K562 (cell line): ENCODE measurements around the gene MDH2. TPM values are rescaled to one million over a fixed set of nuclear protein-coding genes. Genes with fewer than 3 reads are reported as not detected.

Source experiments
- ARID4B ChIP-seq: sonication (generic); formaldehyde crosslinking; IDR thresholded peaks from 2 replicates; pipeline ENCODE4 v1.8.0; 2022; ENCODE audit warnings: mild to moderate bottlenecking, missing genetic modification reagents
- HSF4 ChIP-seq: fragments of 250-450 bp; sonication (Bioruptor Pico); IDR thresholded peaks from 2 replicates; pipeline ENCODE4 v2.1.2; 2022; ENCODE audit warnings: mild to moderate bottlenecking, moderate library complexity, borderline replicate concordance
- KLF6 ChIP-seq: fragments of 250-450 bp; sonication (Bioruptor Pico); IDR thresholded peaks from 2 replicates; pipeline ENCODE4 v1.4.0; 2020; ENCODE audit warnings: mild to moderate bottlenecking, moderate library complexity, borderline replicate concordance
- MAZ ChIP-seq, 2 experiments: fragments of 450-650 bp in 1 of 2; sonication (generic) in 1 of 2; formaldehyde crosslinking; IDR thresholded peaks in 1 of 2; conservative IDR thresholded peaks in 1 of 2; 2 replicates each; pipeline versions ENCODE4 v1.4.0 to v1.5.0; 2020; ENCODE audit warnings: mild to moderate bottlenecking in 1 of 2, missing genetic modification reagents in 1 of 2
- POLR2AphosphoS5 ChIP-seq: IDR thresholded peaks from 2 replicates; pipeline ENCODE4 v1.6.1; 2011; ENCODE audit warnings: mild to moderate bottlenecking, low read depth, low read length, moderate library complexity; ENCODE audit not compliant: control insufficient read depth, insufficient read depth
- RBFOX2 ChIP-seq: fragments of 200-400 bp; formaldehyde crosslinking; IDR thresholded peaks from 2 replicates; pipeline ENCODE4 v1.6.1; 2017; ENCODE audit warnings: low read depth, mild to moderate bottlenecking, low read length, moderate library complexity
- RFX7 ChIP-seq: fragments of 250-450 bp; sonication (Bioruptor Pico); IDR thresholded peaks from 2 replicates; pipeline ENCODE4 v1.5.1; 2021; ENCODE audit warnings: mild to moderate bottlenecking
- TCFL5 ChIP-seq: fragments of 250-450 bp; sonication (Bioruptor Pico); conservative IDR thresholded peaks from 2 replicates; pipeline ENCODE4 v1.6.1; 2021; ENCODE audit warnings: mild to moderate bottlenecking, moderate library complexity, matching md5 sums
- ZBTB7A ChIP-seq: IDR thresholded peaks from 2 replicates; pipeline ENCODE4 v1.6.1; 2011; ENCODE audit warnings: low read depth, mild to moderate bottlenecking, low read length, moderate library complexity, borderline replicate concordance; ENCODE audit not compliant: control insufficient read depth
- ZFP91 ChIP-seq: sonication (generic); formaldehyde crosslinking; IDR thresholded peaks from 2 replicates; pipeline ENCODE4 v1.8.0; 2022; ENCODE audit warnings: mild to moderate bottlenecking, missing genetic modification reagents
- ZNF586 ChIP-seq: fragments of 450-650 bp; formaldehyde crosslinking; conservative IDR thresholded peaks from 2 replicates; pipeline ENCODE4 v1.4.0; 2020; ENCODE audit warnings: mild to moderate bottlenecking, moderate library complexity
- polyA plus RNA-seq, 8 experiments: library from polyadenylated mRNA; depleted of rRNA in 4 of 8; stranded (reverse) in 5 of 8; unstranded in 3 of 8; fragments of >200 nt; fragmentation: Nextera tagmentation in 2 of 8; fragmentation: Illumina TruSeq in 1 of 8; extraction: Ambion mirVana in 2 of 8; extraction: Trizol in 1 of 8; gene quantifications; 2 replicates each; pipeline versions ENCODE4 v1.2.1 to v1.2.3, GENCODE V29; 2011 to 2014; ENCODE audit warnings: inconsistent platforms in 1 of 8, missing spikeins in 1 of 8
- total RNA-seq, 7 experiments: library from RNA; depleted of rRNA in 6 of 7; stranded (reverse); fragments of >200 nt in 6 of 7; fragmentation: Illumina TruSeq in 2 of 7; extraction: Trizol in 2 of 7; gene quantifications; 2 replicates each; pipeline versions ENCODE4 v1.2.1 to v1.2.3, GENCODE V29; 2011 to 2021; ENCODE audit warnings: low replicate concordance in 1 of 7
- TF ChIP-seq, protein P1 (sequence below), 2 experiments: fragments of 450-650 bp; formaldehyde crosslinking in 1 of 2; IDR thresholded peaks; 2 replicates each; pipeline versions ENCODE4 v1.4.0 to v1.6.1; 2014 to 2020; ENCODE audit warnings: mild to moderate bottlenecking in 2 of 2, borderline replicate concordance in 1 of 2, low read depth in 1 of 2

MDH2 gene
- total and polyA plus RNA-seq, 9 of the 15 experiments (the other 6 are each of a cell fraction or from before 2014, with no cell fraction given): 106 to 701 (median 242) TPM

GRCh38 chr7:76060842-76061241 lies 12.9 kb downstream of the MDH2 start (continued):
- TF ChIP-seq, protein P1, sequence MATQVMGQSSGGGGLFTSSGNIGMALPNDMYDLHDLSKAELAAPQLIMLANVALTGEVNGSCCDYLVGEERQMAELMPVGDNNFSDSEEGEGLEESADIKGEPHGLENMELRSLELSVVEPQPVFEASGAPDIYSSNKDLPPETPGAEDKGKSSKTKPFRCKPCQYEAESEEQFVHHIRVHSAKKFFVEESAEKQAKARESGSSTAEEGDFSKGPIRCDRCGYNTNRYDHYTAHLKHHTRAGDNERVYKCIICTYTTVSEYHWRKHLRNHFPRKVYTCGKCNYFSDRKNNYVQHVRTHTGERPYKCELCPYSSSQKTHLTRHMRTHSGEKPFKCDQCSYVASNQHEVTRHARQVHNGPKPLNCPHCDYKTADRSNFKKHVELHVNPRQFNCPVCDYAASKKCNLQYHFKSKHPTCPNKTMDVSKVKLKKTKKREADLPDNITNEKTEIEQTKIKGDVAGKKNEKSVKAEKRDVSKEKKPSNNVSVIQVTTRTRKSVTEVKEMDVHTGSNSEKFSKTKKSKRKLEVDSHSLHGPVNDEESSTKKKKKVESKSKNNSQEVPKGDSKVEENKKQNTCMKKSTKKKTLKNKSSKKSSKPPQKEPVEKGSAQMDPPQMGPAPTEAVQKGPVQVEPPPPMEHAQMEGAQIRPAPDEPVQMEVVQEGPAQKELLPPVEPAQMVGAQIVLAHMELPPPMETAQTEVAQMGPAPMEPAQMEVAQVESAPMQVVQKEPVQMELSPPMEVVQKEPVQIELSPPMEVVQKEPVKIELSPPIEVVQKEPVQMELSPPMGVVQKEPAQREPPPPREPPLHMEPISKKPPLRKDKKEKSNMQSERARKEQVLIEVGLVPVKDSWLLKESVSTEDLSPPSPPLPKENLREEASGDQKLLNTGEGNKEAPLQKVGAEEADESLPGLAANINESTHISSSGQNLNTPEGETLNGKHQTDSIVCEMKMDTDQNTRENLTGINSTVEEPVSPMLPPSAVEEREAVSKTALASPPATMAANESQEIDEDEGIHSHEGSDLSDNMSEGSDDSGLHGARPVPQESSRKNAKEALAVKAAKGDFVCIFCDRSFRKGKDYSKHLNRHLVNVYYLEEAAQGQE (IDR thresholded peaks at IDR 0.05; ENCODE audit: borderline replicate concordance): no peak
- TF ChIP-seq, protein P1 (CRISPR knock-in tag; IDR thresholded peaks at IDR 0.05; ENCODE audit: low read depth): no peak
- TF ChIP-seq POLR2AphosphoS5 (peak; percentile 10; the same call in 1 of the 2 replicates), ZNF586 (CRISPR knock-in tag) (no peak), TCFL5 (CRISPR knock-in tag) (no peak), ZBTB7A (no peak), KLF6 (CRISPR knock-in tag) (no peak), MAZ (CRISPR knock-in tag; conservative IDR thresholded peaks at IDR 0.05 in 1 of 2, IDR thresholded peaks at IDR 0.05 in 1 of 2) (no peak), HSF4 (CRISPR knock-in tag) (no peak), RFX7 (CRISPR knock-in tag) (no peak), RBFOX2 (peak; percentile 26; the same call in 1 of the 2 replicates), ARID4B (no peak), ZFP91 (CRISPR knock-in tag) (no peak)
- TF ChIP-seq, all 486 proteins: peak for 2
